ENCODE results near the gene GYPB. TPM values are rescaled to one million over a fixed set of nuclear protein-coding genes. Genes with fewer than 3 reads are reported as not detected.
"Not testable (repeated sequence)": the region's sequence is repeated elsewhere in the genome, so short reads cannot be mapped to it uniquely, and the experiment has no call there.

Gene GYPB
- total RNA-seq = not detected

DNA sequence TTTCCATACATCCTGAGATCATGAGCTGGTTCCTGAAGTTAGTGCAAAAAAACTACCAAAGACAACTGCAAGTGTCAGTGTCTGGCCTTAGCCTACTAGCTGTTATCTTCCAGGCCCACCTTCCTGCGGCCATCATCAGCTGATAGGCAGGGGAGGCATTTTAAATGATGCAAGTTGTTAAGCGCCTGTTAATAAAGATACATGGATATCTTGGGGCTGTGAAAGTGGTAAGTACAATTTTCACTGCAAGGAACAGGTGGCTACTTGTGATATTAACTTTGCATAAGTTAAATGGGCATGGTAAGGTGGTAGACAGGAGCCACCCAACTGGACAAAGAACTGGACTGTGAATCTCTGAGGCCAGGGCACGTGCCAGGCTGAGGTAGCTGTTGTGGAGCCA, at the start of gene GYPB:
TSS of gene GYPB (minus strand) at position 104 of the 400 bp plus-strand sequence. CDS start at position 11, 93 bp downstream.
- H3K27ac ChIP-seq; H3K4me1 ChIP-seq (replicated peaks); H3K9me3 ChIP-seq; H3K36me3 ChIP-seq; intact Hi-C loops (cut with DNase I); H3K4me3 ChIP-seq; DNase-seq (ENCODE audit: low spot score); H3K27me3 ChIP-seq (replicated peaks; ENCODE audit: insufficient read depth): not testable (repeated sequence)
- 88% methylated on average over 3 of the region's 3 CpGs for WGBS

DNA sequence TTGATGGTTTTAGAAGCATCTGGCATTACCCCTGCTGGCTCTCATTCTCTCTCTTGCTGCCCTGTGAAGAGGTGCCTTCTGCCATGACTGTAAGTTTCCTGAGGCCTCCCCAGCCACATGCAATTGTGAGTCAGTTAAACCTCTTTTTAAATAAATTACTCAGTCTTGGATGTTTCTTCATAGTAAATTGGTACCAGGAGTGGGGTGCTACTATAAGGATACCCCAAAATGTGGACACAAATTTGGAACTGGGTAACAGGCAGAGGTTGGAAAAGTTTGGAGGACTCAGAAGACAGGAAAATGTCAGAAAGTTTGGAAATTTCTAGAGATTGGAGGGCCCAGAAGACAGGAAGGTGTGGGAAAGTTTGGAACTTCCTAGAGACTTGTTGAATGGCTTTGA, 42.4 kb upstream of the GYPB start:
- H3K27ac ChIP-seq; intact Hi-C loops (cut with DNase I); H3K27me3 ChIP-seq (replicated peaks; ENCODE audit: insufficient read depth); H3K36me3 ChIP-seq; H3K4me3 ChIP-seq; DNase-seq (ENCODE audit: low spot score); H3K9me3 ChIP-seq; H3K4me1 ChIP-seq (replicated peaks): not testable (repeated sequence)

DNA sequence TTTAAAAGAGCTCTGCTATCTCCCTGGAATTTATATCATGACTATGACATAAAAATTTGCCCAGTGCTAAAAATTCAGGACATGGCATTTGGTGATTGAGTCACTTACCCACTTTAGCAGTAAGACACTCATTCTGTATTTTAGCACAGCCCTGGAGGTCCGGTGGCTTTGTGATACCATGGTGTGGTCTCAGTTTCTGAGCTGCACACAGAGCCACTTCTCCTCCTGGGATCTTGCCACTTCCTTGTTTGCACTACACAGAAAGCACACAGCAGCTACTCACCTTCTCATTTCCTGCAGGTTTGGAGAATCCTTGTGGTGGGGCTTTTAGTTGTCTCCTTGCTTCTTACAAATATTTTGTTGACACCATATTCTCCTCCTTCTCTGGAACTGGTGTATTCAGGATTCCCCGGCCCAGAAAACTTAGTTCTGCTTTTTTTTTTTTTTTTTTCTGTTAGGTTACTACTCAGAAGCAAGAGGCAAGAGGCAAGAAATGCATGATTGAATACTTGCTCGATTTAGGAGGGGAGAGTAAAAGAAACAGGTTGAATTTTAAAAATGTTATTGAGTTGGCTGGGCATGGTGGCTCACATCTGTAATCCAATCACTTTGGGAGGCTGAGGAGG, 41.2 kb upstream of the GYPB start:
- H3K27me3 ChIP-seq (replicated peaks; ENCODE audit: insufficient read depth); H3K36me3 ChIP-seq; H3K4me1 ChIP-seq (replicated peaks); H3K27ac ChIP-seq; H3K4me3 ChIP-seq; intact Hi-C loops (cut with DNase I); DNase-seq (ENCODE audit: low spot score); H3K9me3 ChIP-seq: not testable (repeated sequence)
- WGBS = 63% methylated on average over 3 of the region's 3 CpGs

DNA sequence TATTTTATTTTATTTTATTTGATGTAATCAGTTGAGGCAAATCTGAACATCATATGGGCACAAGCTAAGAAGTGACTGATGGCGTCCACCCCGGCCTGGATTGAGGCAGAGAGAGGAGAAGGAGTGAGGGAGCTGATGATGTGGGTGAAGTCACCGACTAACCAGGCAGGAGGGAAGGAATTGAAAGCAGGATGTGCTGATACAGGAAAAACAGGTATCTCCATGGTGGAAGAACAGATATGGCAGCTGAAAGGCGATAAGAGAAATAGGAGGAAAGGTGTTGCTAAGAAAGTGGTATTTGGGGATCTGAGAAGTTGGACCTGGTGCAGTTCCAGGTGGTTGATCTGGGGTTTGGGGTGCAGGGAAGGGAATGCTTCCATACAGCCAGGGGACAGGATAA, 37.6 kb upstream of the GYPB start:
- Histone ChIP-seq H3K9me3 (no peaks in the 10 kb centered on the region), H3K36me3 (no peaks in the 10 kb centered on the region), H3K4me1 (replicated peaks) (no peaks in the 10 kb centered on the region), H3K27me3 (replicated peaks; ENCODE audit: insufficient read depth) (no peaks in the 10 kb centered on the region), H3K27ac (no peak overlapping the region), H3K4me3 (no peak overlapping the region)
- no peak for TF ChIP-seq POLR2A (IDR thresholded peaks at IDR 0.05)
- TF ChIP-seq, protein P1, sequence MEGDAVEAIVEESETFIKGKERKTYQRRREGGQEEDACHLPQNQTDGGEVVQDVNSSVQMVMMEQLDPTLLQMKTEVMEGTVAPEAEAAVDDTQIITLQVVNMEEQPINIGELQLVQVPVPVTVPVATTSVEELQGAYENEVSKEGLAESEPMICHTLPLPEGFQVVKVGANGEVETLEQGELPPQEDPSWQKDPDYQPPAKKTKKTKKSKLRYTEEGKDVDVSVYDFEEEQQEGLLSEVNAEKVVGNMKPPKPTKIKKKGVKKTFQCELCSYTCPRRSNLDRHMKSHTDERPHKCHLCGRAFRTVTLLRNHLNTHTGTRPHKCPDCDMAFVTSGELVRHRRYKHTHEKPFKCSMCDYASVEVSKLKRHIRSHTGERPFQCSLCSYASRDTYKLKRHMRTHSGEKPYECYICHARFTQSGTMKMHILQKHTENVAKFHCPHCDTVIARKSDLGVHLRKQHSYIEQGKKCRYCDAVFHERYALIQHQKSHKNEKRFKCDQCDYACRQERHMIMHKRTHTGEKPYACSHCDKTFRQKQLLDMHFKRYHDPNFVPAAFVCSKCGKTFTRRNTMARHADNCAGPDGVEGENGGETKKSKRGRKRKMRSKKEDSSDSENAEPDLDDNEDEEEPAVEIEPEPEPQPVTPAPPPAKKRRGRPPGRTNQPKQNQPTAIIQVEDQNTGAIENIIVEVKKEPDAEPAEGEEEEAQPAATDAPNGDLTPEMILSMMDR (IDR thresholded peaks at IDR 0.05) = no peak
- no peak for TF ChIP-seq POLR2AphosphoS5 (IDR thresholded peaks at IDR 0.05)
- WGBS = 86% methylated on average over 4 of the region's 4 CpGs
- intact Hi-C loops (cut with DNase I) = no loop called here
- DNase-seq (ENCODE audit: low spot score) = no peak

DNA sequence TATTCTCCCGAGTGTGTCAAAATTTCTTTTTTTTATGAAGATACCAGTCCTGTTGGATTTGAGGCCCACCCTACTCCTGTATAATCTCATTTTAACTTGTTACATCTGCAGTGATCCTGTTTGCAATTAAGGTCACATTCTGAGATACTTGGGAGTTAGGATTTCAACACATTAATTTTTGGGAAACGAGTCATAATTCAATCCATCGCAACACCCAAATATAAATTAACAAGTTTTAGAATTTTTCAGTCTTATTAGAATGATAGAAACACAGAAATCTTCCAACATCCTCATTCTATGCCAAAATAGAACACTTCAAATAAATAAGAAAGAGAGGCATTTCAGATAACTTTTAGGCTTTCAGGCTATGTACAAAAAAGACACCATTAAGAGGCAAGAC, 36.2 kb upstream of the GYPB start:
- DNase-seq (ENCODE audit: low spot score); H3K27me3 ChIP-seq (replicated peaks; ENCODE audit: insufficient read depth); H3K4me1 ChIP-seq (replicated peaks); intact Hi-C loops (cut with DNase I); H3K9me3 ChIP-seq; H3K27ac ChIP-seq; H3K4me3 ChIP-seq; H3K36me3 ChIP-seq: not testable (repeated sequence)
- 94% methylated on average over 3 of the region's 3 CpGs for WGBS

DNA sequence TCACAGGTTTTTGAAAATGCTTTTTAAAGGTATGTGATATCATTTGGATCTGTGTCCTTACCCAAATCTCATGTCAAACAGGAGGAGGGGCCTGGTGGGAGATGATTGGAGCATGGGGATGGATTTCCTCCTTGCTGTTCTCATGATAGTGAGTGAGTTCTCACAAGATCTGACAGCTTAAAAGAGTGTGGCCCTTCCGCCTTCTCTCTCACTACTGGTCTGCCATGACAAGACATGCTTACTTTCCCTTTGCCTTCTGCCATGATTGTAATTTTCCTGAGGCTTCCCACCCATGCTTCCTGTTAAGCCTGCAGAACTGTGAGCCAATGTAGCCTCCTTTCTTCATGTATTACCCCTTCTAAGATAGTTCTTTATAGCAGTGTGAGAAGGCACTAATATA, 32.3 kb upstream of the GYPB start:
- H3K27me3 ChIP-seq (replicated peaks; ENCODE audit: insufficient read depth); DNase-seq (ENCODE audit: low spot score); intact Hi-C loops (cut with DNase I); H3K4me3 ChIP-seq; H3K9me3 ChIP-seq; H3K4me1 ChIP-seq (replicated peaks); H3K36me3 ChIP-seq; H3K27ac ChIP-seq: not testable (repeated sequence)
- WGBS = 95% methylated on average over 1 of the region's 1 CpG

DNA sequence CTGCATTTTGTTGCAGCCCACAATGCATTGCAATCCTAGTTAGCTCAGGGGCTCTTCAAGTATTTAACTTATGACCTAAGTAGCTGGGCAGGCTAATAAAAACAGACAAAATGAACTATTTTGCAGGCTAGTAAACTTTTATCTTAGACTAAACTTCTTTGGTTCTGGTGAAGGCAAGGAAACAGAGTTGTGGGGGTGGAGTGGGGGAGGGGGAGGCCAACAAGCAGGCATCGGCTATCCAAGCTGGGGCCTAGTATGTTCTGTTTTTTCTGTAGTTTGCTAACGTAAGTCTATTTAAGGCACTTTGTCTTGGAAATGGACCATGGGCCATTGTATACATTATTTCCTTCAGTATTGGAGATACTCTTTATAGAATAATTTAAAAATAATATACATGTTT, 31.5 kb upstream of the GYPB start:
- H3K4me3 ChIP-seq; DNase-seq (ENCODE audit: low spot score); H3K36me3 ChIP-seq; H3K4me1 ChIP-seq (replicated peaks); H3K9me3 ChIP-seq; H3K27me3 ChIP-seq (replicated peaks; ENCODE audit: insufficient read depth); intact Hi-C loops (cut with DNase I); H3K27ac ChIP-seq: not testable (repeated sequence)
- WGBS = 40% methylated on average over 2 of the region's 2 CpGs

DNA sequence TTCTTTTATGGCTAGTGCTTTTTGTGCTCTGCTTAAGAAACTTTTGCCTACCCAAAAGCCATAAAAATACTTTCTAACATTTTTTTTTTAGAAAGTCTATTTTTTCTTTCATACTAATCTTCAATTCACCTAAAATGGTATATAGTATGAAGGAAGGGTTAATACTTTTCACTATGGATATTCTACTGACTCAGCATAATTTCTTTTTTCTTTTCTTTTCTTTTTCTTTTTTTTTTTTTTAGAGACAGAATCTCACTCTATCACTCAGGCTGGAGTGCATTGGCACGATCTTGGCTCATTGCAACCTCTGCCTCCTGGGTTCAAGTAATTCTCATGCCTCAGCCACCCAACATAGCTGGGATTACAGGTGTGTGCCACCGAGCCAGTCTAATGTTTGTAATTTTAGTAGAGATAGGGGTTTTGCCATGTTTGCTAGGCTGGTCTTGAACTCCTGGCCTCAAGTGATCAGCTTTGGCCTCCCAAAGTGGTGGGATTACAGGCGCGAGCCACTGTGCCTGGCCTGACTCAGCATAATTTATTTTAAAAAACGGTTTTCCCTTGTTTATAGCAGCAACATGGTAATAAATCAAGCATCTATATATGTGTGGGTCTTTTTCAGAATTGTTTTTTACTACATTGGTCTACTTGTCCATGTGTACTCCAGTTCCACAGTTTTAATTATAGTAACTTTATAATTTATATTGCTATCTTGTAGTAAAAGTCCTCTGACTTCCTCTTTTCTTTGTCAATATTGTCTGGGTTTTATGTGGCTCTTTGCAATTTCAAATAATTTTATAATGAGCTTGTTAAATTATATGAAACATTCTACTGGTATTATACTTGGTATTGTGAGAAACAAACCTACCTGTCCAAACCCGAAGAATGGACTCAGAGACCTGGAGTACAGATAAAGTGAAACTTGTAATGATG, 30.6 kb upstream of the GYPB start:
- H3K4me3 ChIP-seq; H3K27me3 ChIP-seq (replicated peaks; ENCODE audit: insufficient read depth); H3K4me1 ChIP-seq (replicated peaks); H3K27ac ChIP-seq; DNase-seq (ENCODE audit: low spot score); intact Hi-C loops (cut with DNase I); H3K9me3 ChIP-seq; H3K36me3 ChIP-seq: not testable (repeated sequence)
- WGBS = 46% methylated on average over 6 of the region's 6 CpGs

DNA sequence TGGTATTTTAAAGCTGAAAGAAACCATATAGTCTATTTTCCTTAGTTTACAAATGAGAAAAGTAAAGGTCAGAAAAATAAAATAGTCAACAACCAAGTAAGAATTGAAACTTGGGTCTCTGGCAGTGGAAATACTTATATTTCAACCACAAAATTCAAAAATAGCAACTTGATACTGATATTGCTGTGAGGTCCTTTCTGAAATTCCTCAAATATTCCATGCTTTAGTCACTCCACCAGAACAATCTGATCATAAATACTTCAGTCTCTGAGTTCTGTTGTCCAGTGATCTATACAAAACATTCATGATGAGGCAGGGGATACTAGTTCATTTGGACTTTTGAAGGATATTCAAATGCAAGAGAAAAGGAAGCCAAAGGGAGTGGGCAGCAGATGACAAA, 25.8 kb upstream of the GYPB start:
- H3K27ac ChIP-seq; H3K9me3 ChIP-seq; H3K27me3 ChIP-seq (replicated peaks; ENCODE audit: insufficient read depth); DNase-seq (ENCODE audit: low spot score); H3K4me1 ChIP-seq (replicated peaks); intact Hi-C loops (cut with DNase I); H3K4me3 ChIP-seq; H3K36me3 ChIP-seq: not testable (repeated sequence)

DNA sequence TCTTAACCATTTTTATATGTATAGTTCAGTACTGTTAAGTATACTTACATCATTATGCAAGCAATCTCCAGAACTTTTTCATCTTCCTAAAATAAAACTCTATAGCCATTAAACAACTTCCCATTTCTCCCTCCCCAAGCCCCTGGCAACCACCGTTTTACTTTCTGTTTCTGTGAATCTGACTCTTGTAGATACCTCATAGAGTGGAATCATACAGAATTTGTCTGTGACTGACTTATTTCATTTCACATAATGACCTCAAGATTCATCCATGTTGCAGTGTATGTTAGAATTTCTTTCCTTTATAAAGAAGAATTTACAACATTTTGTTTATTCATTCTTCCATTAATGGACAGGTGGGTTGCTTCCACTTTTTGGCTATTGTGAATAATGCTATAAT, 13.4 kb upstream of the GYPB start:
- H3K36me3 ChIP-seq; H3K4me3 ChIP-seq; H3K4me1 ChIP-seq (replicated peaks); H3K27me3 ChIP-seq (replicated peaks; ENCODE audit: insufficient read depth); DNase-seq (ENCODE audit: low spot score); H3K27ac ChIP-seq; intact Hi-C loops (cut with DNase I); H3K9me3 ChIP-seq: not testable (repeated sequence)
- 62% methylated on average over 1 of the region's 1 CpG for WGBS

DNA sequence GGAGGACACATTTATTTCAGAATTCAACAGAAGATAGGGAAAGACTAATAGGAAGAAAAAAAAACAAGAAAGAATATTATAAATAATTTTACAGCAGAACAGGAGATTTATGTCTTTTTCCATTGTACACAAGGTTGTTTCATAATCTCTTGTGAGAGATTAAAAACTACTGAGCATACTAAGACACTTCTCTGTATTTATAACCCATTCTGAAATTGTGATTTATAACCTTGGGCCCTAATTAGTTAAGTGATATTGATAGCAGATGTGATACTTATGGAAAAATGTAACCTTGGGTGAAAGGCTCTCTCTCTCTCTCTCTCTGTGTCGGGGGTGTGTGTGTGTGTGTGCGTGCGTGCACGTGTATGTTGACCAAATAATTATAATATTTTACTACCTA, 12.7 kb upstream of the GYPB start:
- H3K27ac ChIP-seq; H3K9me3 ChIP-seq; H3K4me1 ChIP-seq (replicated peaks); intact Hi-C loops (cut with DNase I); H3K36me3 ChIP-seq; H3K4me3 ChIP-seq; H3K27me3 ChIP-seq (replicated peaks; ENCODE audit: insufficient read depth); DNase-seq (ENCODE audit: low spot score): not testable (repeated sequence)
- WGBS = 72% methylated on average over 4 of the region's 4 CpGs
